ENCODE measurements around the gene CUL4A.

GRCh38 chr13:113315992-113316391 lies 106.6 kb downstream of the CUL4A start:
- TF ChIP-seq NONO (IDR thresholded peaks at IDR 0.05; ENCODE audit: low read depth in 2 of 2, low read length in 1 of 2) (no peak), KLF1 (tag; IDR thresholded peaks at IDR 0.05) (no peak), CTCF (IDR thresholded peaks at IDR 0.05 in 2 of 3, conservative IDR thresholded peaks at IDR 0.05 in 1 of 3; ENCODE audit: insufficient read depth in 2 of 3, low read depth in 1 of 3, low read length in 3 of 3) (no peak), ZBTB8A (IDR thresholded peaks at IDR 0.05; ENCODE audit: partially characterized antibody) (no peak), RCOR1 (IDR thresholded peaks at IDR 0.05; ENCODE audit: borderline replicate concordance in 1 of 2, low read depth in 2 of 2, low read length in 2 of 2) (no peak), CHD2 (IDR thresholded peaks at IDR 0.05; ENCODE audit: low read depth, low read length) (no peak), ELF4 (CRISPR knock-in tag; IDR thresholded peaks at IDR 0.05) (no peak), TBP (optimal IDR thresholded peaks at IDR 0.05; ENCODE audit: low read depth, low read length) (no peak), EP300 (IDR thresholded peaks at IDR 0.05; ENCODE audit: low read length) (no peak)

Measured in K562 (cell line).